Endometrium (tissue), 2 donors: Measurements from ENCODE around the gene TSR3.

Experiments
- FAIRE-seq: peaks from 2 replicates; lab custom pipeline; 2012; peaks lifted over from hg19 to GRCh38; lab: Jason Lieb, UNC
- donor health status: control.
- donor health status: control.

Gene TSR3

DNA sequence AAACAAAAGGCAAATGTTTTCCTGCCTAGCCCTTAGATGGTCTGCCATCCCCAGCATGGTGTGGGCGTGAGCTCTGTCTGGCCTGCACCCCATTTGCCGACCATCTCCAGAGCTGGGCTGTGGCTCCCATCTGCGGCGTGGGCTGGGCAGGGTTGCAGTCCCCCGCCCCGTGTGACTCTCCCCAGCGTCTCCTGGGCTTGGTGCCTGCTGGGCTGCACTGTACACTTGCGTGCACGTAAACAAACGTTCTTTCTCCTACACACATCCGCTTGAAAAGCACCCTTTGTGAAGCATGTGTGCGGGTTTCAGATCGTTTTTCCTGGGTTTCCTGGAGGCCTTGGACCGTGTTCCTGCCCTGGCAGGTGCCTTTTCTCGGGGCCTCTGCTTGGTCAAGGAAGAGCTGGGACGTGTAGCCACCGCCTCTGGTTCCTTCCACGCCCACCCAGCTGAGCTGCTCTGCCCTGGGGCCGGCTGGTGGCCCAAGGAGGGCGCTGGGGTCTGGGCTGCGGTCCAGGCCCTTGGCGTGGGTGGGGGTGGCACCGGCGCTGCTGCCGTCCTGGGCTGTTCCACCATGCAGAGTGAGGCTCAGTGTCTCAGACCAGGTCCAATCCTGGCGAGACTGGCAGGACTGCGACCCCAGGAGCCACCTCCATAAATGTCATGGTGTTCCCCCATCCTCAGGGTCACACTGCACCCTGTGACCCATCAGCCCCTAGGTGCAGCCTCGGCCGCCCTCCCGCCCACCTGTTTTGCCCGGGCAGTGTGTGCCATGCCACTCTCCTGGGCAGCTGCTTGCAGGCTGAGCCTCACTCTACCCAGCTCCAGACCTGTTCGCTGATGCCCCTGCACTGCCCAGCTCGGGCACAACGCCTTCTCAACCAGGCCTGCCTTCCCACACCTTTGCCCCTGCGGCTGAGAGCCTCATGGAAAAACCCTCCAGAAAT lies 28.1 kb downstream of the TSR3 start:
- FAIRE-seq = no peak

DNA sequence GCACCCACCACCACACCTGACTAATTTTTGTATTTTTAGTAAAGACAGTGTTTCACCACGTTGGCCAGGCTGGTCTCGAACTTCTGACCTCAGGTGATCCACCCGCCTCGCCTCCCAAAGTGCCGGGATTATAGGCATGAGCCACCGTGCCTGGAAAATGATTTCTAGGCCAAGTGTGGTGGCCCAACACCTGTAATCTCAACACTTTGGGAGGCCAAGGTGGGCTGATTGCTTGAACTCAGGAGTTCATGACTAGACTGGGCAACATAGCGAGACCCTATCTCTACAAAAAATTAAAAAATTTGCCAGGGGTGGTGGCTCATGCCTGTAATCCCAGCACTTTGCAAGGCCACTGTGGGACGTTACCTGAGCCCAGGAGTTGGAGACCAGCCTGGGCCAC lies 29.3 kb downstream of the TSR3 start:
- no peak for FAIRE-seq

DNA sequence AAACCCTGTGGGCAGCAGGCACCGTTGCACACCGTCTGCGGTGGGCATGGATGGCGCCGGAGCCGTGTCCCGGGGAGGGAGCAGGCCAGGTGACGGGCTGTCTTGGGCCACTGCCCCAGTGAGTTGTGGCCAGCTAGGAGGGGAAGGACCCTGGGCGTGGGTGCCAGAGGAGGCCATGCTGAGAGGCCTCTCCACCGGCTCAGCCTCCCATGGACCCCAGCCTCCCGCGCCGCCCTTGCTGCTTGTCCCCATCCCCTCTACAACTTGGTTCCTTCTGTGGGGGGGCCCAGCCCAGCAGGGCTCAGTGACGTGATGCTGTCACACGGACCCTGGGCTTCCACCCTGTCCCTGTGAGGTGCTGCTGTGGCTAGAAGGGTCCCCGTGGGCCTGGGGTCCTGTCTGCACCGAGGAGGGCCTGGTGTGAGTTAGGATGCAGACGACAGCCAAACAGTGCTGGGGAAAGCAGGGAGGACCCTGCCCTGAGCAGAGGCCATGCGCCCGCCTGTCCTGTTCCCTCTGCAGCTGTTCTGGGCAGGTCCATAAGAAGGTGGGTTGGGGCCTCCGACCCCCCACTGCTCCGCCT lies 30.9 kb downstream of the TSR3 start:
- FAIRE-seq = no peak

DNA sequence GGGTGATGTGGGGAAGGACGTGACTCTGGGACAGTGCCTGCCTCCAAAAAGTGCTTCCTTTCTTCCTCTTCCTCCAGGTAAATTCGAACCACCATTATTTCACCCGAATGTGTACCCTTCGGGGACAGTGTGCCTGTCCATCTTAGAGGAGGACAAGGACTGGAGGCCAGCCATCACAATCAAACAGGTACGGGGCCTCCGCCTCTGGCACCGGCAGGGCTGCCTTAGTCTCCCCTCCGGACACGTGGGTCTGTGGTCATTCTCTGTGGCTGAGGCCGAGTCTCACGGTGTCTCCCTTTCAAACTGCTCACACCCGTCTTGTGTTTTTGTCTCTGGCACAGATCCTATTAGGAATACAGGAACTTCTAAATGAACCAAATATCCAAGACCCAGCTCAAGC lies 31.6 kb downstream of the TSR3 start:
- FAIRE-seq = no peak

DNA sequence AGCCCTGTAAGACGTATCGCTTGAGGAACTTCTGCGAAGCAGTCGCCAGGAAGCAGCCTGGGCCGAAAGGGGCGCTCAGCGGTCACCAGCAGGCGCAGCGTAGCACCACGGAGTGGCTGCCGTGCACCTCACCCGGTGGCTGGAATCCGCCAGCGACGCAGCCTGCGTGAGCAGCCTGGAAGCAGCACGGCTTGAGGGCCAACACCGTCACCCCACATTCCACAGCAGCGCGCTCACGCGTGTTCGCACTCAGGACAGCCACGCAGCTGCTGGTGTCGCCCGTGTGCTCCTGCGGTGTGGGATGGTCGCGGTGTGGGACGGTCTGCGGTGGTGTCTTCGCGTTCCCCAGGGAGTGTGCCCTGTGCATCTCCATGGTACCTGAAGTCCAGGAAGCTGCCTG lies 32.6 kb downstream of the TSR3 start:
- FAIRE-seq = no peak

DNA sequence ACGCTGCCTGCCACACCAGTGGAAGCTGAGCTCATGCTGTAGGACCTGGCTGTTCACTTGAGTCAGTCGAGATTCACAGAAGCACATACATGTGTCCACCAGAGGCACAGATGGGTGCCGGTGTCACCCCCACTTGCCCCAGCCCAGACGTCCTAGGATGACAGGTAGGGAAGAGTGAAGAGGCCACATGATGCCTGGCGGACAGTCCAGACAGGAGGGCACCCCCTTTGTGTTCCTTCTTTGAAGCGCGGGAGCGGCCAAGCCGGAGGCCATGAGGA lies 33.5 kb downstream of the TSR3 start:
- no peak for FAIRE-seq

DNA sequence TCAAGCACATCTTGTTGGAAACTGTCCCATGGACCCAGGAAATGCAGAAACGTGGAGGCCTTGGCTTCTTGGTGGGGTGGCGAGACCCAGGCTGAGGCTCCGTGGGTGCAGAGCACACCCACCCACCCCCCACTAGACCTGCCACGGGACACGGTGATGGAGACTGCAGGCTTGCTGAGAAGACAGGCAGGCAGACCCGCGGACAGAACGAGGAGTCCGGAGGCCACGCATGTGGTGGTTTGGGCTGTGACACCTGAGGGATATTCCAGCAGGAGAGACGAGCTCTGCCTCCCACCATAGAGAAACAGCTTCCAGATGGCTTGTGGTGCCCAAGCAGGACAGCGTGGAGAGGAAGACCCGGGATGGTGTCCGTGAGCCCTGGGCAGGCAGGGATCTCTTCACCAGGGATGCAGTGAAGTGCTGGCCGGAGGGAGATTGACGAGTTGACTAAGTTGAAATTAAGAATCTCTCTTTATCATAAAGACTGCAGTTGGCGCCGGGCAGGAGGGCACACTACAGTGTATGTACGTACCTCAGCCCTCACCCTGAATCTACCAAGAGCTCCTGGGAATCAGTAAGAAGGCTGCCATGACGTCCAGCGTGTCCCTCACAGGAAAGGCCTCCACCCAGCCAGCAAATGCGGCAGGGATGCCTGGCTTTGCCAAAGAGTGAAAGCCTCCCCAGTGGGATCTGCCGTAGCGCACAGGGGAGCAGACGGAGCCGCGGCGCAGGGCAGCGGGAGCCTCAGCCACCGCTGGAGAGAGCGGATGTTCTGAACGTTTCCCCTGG lies 34.0 kb downstream of the TSR3 start:
- no peak for FAIRE-seq

DNA sequence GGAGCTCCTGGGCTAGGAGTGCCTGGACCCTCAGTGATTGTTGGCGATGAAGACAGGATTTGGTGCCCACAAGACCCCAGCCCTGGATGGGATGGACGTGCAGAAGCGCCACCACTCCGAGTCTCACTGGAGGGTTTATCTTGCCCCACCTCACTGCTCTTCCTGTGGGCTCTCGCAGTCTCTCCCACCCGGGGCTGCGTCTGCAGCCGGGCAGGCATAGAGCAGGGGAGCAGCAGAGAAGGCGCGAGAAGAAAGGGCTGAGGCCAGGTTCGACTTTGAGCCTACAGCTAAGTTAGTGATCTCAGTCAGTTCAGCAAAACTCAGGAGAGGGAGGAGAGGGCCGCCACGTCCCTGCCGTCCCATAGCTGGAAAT lies 35.7 kb downstream of the TSR3 start:
- no peak for FAIRE-seq

DNA sequence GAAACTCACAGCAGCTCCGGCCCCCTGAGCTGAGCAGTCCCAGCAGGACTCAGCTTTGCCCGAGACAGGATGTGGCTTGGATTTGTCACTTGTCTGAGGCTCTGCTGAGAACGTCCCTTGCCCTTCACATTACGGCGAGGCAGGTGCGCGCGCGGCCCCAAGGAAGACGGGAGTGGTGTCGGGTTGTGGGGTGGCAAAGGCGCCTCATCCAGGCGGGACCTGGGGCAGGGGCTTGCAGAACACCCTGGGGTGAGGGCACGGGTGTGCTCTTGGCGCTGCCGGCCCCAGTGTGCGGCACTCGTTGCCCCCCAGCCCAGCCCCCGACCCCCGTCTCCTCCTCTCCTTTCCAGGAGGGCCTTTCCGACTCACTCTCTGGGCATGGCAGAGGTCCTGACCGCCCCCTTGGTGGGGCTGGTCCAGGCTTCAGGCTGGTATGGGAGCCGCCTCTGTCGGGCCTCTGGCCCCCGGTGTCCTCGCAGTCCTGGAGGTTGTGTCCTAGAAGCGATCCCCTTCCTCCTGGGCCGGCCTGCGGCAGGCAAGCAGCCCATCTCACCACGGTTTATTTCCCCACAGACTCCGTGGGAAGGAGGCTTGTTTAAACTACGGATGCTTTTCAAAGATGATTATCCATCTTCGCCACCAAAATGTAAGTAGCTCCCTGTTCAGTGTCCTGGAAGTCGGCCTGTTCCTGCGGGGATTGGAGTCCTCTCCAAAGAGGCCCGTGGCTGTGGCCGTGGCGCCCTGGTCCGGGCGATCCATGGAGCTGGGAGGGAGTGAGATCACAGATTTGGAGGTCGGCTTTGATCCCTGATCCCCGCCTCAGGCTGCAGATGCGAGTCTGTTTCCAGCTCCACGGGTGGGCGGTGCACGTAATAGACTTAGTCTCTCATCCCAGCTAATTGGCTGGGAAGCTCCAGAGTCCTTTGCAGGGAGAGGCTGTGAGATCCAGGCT lies 36.3 kb downstream of the TSR3 start:
- no peak for FAIRE-seq

DNA sequence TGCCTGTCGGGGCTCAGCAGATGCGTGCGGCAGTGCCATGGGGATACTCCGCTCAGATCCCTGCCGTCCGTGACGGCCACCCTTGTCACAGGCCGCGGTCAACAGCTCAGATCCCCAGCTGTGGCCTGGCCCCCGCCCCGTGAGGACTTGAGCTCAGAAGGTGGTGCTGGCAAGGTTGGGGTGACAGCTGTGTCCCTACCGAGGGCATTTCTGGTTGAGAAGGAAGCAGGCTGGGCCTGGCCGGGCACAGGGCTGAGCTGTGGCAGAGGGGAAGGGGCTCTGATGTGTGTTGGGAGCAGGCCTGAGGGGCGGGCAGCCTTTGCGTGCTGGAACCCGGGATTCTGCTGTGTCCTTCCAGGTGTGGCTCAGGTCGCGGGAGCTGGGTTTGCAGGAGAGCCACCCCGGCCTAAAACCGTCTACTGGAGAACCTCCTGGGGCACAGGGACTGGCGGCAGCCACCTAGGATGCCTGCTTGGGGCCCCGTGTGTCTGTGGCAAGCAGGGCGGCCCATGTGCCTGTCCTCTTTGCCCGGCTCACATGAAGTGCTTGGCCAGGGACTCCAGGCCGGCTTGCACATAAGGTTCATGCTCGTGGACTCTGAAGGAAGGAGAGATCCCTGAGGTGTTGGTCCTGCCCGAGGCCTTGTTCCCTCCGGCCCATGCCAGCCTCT lies 37.1 kb downstream of the TSR3 start:
- no peak for FAIRE-seq

DNA sequence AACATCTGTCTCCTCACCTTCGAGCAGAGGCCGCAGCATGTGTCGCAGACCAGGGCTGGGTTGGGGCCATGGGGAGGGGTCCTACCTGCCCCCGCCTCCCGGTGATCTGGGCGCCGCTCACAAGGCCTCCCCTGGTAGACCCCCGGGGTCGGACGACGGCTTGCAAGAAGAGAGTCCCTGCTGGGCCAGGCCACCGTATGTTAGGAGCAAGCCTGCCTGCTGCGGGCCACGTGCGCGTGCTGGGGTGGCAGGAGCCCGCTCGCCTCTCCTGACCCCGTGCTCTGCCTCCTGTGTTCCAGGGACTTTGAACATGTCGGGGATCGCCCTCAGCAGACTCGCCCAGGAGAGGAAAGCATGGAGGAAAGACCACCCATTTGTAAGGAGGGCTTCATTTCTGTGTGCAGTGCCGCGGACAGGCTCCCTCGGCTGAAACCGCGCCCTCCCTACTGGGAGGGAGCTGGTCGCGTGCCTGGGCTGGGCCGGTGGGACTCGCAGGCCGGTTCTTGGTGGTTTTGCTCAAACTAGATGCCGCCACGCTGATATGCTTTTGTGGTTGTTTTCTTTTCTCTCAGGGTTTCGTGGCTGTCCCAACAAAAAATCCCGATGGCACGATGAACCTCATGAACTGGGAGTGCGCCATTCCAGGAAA lies 37.8 kb downstream of the TSR3 start:
- FAIRE-seq = no peak

DNA sequence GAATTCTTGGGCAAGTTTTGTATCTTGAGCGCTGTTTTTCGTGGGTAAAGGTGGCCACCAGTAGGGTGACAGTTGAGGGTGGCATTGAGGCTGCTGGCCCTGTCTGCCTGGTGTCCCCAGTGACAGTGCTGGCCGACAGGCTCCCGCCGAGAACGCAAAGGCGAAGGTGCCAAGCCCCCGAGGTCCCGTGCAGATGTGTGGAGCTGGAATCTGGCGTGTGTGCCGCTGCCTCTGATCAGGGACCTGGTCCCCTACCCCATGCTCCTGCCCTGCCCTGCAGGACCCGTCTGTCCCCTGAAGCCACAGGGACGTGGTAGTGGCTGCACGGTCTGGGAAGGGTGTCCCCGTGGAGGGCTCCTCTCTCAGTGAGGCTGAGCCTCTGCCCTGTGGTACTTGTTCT lies 38.8 kb downstream of the TSR3 start:
- FAIRE-seq = no peak

DNA sequence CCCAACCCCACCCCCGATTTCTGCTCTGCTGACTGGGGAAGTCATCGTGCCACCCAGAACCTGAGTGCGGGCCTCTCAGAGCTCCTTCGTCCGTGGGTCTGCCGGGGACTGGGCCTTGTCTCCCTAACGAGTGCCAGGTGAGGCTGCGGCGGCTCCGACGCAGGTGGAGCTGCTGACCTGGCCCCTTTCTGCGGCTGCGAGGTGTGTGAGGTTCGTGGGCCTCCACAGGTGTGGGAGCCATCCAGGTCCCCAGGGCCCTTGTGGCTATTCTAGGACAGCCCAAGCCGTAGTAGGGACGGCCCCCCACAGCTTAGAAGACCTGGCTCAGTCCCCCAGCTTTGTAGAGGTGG lies 39.2 kb downstream of the TSR3 start:
- FAIRE-seq = no peak

DNA sequence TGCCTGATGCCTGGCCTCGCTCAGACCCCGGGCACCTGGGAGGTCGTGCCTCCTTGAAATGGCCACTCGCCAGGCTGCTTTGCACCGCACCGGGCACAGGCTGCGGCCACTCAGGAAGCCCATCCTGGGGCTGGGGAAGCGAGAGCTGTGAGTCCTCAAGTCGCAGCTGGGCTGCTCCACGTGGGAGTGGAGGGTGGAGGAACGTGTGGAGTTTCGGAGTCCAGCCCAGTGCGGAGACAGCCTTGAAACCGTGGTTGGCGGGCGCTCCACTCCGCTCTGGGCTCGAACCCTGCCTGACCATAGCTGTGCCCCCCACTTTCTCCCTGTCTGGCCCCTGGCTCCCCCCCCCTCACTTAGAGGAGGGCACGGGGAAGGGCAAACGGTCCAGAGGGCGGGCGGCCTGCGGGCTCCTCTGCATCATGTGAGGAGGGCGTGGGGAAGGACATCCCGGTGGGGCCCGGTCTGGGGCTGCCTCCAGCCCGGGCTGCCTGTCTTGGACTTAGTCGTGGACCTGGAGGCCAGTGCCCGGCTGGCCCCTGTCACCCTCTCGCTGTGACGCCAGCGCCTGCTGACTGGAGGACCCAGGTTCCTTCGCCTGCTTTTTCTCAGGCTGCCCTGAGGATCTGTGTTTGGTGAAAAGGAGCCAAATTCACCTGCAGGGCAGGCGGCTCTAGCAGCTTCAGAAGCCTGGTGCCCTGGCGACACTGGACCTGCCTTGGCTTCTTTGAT lies 39.8 kb downstream of the TSR3 start:
- no peak for FAIRE-seq

DNA sequence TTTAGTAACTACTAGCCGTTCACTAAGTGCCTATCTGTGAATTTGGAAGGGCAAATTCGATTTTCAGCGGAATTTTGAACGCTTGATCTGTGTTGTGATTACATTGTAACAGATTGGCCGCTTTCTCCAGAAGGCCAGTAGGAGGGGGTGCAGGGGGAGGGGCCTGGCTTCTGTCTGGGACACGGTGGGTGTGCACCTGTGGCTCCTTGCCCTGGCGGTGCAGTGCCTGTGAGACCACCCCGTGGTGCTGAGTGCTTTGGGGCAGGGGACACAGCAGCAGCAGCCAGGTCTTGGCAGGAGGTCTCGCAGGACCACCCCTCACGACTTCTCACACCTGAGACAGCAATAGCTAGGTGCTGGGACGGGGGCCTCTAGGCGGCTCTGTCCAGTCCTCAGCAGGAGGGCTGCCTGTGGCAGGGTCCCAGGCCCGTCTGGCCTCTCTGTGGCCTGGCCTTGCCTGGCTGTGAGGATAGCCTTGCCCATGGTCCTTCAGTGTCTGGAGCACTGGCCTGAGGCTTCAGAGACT lies 40.4 kb downstream of the TSR3 start:
- FAIRE-seq = no peak

DNA sequence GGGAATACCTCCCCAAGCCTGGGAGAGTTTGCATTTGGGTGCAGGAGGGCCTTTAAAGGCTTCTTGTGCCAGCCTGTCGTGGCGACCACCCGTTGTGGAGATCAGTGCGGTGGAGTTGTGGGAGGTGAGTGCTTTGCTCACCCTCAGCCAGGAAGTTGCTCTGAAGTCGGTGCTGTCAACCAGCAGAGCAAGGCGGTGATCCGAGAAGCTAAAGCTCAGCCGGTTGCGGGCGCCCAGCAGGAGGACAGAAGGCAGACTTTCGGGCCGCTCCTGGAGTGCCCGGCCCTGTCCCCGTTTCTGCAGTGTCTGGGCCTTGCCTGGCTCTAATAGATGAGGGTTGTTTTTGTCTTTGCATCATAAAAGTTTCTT lies 40.9 kb downstream of the TSR3 start:
- no peak for FAIRE-seq

DNA sequence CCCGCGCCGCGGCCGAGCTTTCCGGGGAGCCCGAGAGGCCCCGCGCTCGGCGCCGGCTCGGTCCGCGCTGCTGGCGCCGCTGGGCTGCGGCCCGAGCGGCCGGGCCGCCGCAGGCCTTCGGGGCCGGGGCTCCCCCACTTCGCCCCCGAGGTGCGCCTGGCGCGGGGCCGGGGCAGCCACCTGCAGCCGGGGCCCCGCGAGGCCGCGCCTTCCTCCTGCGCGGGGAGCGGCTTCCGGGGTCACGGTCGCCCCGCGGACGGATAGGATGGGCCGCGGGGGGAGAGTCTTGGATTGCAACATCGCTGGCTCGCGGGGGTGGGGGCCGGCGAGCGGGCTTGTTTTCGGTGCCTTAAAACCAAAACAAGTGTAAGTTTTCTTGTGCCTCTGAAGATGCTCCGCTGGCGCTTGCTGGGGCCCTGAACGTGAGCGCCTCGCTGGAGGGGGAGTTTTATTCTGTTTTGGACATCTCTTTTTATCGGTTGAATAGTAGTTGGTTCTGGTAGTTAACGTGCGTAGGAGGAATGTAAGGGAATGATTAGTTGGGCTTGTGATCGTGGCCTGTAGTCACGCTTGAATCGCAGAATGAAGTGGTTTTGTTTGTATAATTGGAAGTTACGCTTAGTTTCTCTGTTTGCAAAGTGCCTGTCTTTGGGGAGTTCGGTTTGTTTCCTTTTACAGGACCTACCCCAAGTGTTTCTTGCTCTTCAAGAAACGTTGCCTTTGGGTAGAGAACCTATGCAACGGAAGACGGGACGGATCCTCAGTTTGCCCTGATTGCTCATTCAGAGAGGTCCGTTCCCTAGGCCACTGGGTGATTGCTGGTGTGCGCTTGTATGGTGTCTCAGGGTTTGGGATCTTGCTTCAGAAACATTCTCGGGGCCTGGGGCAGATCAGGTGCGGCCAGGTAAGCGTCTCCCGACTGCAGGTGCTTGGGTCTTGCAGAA lies 41.5 kb downstream of the TSR3 start:
- FAIRE-seq = no peak

DNA sequence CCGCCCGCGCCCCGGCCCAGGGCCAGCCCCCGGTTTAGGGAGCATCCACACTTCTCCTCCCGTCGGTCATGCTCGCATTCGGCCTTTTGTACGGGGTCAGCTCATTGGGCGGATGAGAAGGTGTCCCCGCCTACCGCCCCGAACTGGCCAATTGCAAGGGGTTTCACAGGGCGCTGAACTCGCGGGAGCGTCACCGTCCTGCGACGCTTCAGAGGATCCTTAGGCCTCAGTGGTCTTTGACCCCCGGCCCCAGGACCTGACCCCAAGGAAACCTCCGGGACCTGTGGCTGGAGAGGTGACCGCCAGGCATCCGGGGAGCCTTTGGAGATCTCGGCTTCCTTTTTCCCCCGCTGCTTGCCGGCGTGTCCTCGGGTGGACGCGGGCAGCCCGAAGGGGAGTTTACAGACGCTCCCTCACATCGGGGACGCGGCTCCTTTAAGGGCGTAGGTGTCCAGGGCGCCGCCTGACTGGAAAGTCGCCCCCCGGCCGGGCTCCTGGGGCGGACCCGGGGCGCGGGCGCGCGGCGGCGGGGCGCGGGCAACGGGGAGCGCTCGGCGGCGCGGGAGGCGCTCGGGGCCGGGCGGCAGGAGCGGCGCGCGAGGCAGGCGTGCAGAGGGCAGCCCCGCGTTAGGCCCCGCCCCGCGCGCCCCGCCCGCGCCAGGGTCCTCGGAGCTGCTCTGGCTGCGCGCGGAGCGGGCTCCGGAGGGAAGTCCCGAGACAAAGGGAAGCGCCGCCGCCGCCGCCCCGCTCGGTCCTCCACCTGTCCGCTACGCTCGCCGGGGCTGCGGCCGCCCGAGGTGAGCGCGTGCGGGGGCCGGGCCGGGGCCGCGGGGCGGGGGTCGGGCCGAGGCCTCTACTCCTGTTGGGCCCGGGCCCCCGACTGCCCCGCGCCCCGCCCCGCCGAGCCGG lies 42.4 kb downstream of the TSR3 start, which contains the start of gene UBE2I:
Gene UBE2I (plus strand): TSS at position 660 of the 909 bp plus-strand sequence. CDS start 4,395 bp downstream, outside the sequence.
- no peak for FAIRE-seq
